Spleen (tissue), 7 donors: Measurements from ENCODE around the gene MYO5B.

ENCODE experiments used
- POLR2A ChIP-seq, 3 donors: fragments of 450-650 bp; IDR thresholded peaks; one replicate each; pipeline ENCODE4 v1.5.1; 2017; ENCODE audit warnings: antibody characterized with exemption in 3 of 3, mild to moderate bottlenecking in 1 of 3
- POLR2AphosphoS5 ChIP-seq, 3 donors: sonication (generic); formaldehyde crosslinking; IDR thresholded peaks; one replicate each; pipeline ENCODE4 v1.5.1; 2017; ENCODE audit warnings: antibody characterized with exemption in 3 of 3
- TF ChIP-seq, protein P1 (sequence below), 11 experiments: fragments of 200-600 bp in 7 of 11; fragments of 450-650 bp in 4 of 11; sonication (generic) in 4 of 11; IDR thresholded peaks in 8 of 11; conservative IDR thresholded peaks in 3 of 11; 1 replicate in 7 of 11; 2 replicates in 4 of 11; pipeline versions ENCODE4 v1.4.0 to v1.8.0; 2016 to 2021; ENCODE audit warnings: antibody characterized with exemption in 11 of 11, inconsistent platforms in 4 of 11, mild to moderate bottlenecking in 1 of 11
- donor health status: DM: no; HTN: no; CAD: no; lungs with moderate emphysema.
- donor health status: DM: no; HTN: no; CAD: no.
- donor health status: DM: no; HTN: no; CAD: no.

DNA sequence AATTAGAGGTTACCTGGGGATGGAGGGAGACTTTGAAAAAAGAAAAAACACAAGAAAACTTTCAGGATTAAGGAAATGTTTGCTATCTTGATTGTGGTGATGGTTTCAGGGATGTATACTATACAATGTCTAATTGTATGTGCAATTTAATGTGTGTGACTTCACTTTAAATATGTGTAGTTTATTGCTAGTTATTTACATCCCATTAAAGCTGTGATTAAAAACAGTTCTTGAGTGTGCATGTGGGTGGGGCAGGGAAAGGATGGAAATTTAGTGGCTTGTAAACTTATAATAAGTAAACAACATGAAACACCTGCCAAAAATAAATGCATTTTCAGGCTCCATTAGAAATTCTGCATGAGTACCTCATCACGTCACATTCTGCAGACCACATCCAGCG is 167.0 kb downstream of the MYO5B start:
- TF ChIP-seq, protein P1, sequence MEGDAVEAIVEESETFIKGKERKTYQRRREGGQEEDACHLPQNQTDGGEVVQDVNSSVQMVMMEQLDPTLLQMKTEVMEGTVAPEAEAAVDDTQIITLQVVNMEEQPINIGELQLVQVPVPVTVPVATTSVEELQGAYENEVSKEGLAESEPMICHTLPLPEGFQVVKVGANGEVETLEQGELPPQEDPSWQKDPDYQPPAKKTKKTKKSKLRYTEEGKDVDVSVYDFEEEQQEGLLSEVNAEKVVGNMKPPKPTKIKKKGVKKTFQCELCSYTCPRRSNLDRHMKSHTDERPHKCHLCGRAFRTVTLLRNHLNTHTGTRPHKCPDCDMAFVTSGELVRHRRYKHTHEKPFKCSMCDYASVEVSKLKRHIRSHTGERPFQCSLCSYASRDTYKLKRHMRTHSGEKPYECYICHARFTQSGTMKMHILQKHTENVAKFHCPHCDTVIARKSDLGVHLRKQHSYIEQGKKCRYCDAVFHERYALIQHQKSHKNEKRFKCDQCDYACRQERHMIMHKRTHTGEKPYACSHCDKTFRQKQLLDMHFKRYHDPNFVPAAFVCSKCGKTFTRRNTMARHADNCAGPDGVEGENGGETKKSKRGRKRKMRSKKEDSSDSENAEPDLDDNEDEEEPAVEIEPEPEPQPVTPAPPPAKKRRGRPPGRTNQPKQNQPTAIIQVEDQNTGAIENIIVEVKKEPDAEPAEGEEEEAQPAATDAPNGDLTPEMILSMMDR (IDR thresholded peaks at IDR 0.05 in 8 of 11, conservative IDR thresholded peaks at IDR 0.05 in 3 of 11), result no peak
- no peak for TF ChIP-seq POLR2A (IDR thresholded peaks at IDR 0.05)
- no peak for TF ChIP-seq POLR2AphosphoS5 (IDR thresholded peaks at IDR 0.05)
